Endothelial cell (in vitro differentiated cells): ENCODE data around the gene SRC. TPM values are rescaled to one million over a fixed set of nuclear protein-coding genes. Genes with fewer than 3 reads are reported as not detected.

Source experiments
- DNase-seq: peaks from one replicate; pipeline ENCODE4 v3.0.0; 2021; ENCODE audit warnings: low spot score
- H3K27ac Mint-ChIP-seq: one replicate; pipeline ENCODE4 v1.8.0; 2021; ENCODE audit warnings: mixed read lengths, inconsistent platforms; ENCODE audit not compliant: unreplicated experiment
- H3K27me3 Mint-ChIP-seq: one replicate; pipeline ENCODE4 v1.8.0; 2021; ENCODE audit warnings: mild to moderate bottlenecking, moderate library complexity, mixed read lengths, inconsistent platforms; ENCODE audit not compliant: unreplicated experiment
- H3K36me3 Mint-ChIP-seq: one replicate; pipeline ENCODE4 v1.8.0; 2021; ENCODE audit warnings: mild to moderate bottlenecking, low read depth, mixed read lengths, inconsistent platforms; ENCODE audit not compliant: unreplicated experiment
- H3K4me1 Mint-ChIP-seq: one replicate; pipeline ENCODE4 v1.8.0; 2021; ENCODE audit warnings: mild to moderate bottlenecking, mixed read lengths, inconsistent platforms; ENCODE audit not compliant: unreplicated experiment
- H3K4me3 Mint-ChIP-seq: one replicate; pipeline ENCODE4 v1.8.0; 2021; ENCODE audit warnings: mild to moderate bottlenecking, mixed read lengths, inconsistent platforms; ENCODE audit not compliant: unreplicated experiment
- H3K9me3 Mint-ChIP-seq: one replicate; pipeline ENCODE4 v1.8.0; 2021; ENCODE audit warnings: mixed read lengths, inconsistent platforms; ENCODE audit not compliant: unreplicated experiment
- total RNA-seq: library from RNA; stranded (reverse); fragmentation: NEBNext Ultra II Directional; extraction: Animal tissue kit (Norgen Biotek cat#: 25700); gene quantifications from one replicate; pipeline ENCODE4 v1.2.1, GENCODE V29; 2021; ENCODE audit not compliant: unreplicated experiment
- TF ChIP-seq, protein P1 (sequence below): fragments of 200-600 bp; sonication (generic); IDR thresholded peaks from one replicate; pipeline ENCODE4 v1.5.0; 2021; ENCODE audit warnings: antibody characterized with exemption; ENCODE audit not compliant: unreplicated experiment

SRC gene
- total RNA-seq, 1 donor from 2014 or later, result 60.8 TPM

DNA sequence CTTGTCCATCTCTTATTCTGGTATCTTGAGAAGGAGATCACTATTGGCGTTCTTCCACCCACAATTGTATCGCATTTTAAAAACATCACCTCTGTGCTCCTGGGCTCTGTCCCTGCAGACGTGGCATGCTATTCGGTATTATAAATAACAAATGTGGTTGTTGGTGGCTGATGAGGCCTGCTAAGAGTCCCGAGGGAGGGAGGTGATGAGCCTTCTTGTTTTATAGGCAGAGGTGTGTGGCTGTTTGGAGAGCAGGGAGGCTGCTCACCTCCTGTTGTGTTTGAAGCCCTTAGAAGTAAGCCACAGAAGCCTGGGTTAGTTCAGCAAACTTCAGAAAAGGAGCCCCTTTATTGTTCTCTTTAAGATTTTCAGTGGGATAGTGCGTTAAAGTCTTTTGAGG is 40.9 kb upstream of the SRC start:
- no peak overlapping the region for H3K4me3 Mint-ChIP-seq
- TF ChIP-seq, protein P1, sequence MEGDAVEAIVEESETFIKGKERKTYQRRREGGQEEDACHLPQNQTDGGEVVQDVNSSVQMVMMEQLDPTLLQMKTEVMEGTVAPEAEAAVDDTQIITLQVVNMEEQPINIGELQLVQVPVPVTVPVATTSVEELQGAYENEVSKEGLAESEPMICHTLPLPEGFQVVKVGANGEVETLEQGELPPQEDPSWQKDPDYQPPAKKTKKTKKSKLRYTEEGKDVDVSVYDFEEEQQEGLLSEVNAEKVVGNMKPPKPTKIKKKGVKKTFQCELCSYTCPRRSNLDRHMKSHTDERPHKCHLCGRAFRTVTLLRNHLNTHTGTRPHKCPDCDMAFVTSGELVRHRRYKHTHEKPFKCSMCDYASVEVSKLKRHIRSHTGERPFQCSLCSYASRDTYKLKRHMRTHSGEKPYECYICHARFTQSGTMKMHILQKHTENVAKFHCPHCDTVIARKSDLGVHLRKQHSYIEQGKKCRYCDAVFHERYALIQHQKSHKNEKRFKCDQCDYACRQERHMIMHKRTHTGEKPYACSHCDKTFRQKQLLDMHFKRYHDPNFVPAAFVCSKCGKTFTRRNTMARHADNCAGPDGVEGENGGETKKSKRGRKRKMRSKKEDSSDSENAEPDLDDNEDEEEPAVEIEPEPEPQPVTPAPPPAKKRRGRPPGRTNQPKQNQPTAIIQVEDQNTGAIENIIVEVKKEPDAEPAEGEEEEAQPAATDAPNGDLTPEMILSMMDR, result no peak
- DNase-seq, result no peak
- H3K9me3 Mint-ChIP-seq, result no peaks in the 10 kb centered on the region
- H3K27ac Mint-ChIP-seq, result no peak overlapping the region
- peaks cover 51% of the 10 kb centered on the region for H3K36me3 Mint-ChIP-seq
- no peaks in the 10 kb centered on the region for H3K27me3 Mint-ChIP-seq
- H3K4me1 Mint-ChIP-seq, result peaks cover 3% of the 10 kb centered on the region

DNA sequence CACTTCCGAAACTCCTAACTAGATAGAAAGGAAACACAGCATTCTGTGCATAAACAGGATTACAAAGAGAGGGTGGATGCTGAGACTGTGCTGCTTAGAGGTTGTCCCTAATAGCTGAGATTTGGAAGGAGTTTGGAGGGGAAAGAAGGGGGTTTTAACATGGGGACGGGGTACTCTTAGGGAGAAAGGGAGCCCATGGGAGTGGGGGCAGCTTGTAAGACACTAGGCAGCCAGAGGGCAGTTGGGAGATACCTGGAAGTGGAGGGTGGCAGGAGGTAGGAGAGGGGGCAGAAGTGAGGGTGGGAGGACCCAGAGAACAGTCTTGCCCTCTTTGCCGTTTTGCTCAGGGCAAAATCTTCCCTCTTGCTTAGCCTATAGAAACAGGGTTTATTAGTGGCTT is 40.1 kb upstream of the SRC start:
- H3K9me3 Mint-ChIP-seq, result no peaks in the 10 kb centered on the region
- TF ChIP-seq, protein P1, result no peak
- no peak for DNase-seq
- H3K4me1 Mint-ChIP-seq, result peaks cover 9% of the 10 kb centered on the region
- H3K27ac Mint-ChIP-seq, result no peak overlapping the region
- H3K36me3 Mint-ChIP-seq, result peaks cover 49% of the 10 kb centered on the region
- no peaks in the 10 kb centered on the region for H3K27me3 Mint-ChIP-seq
- no peak overlapping the region for H3K4me3 Mint-ChIP-seq

GRCh38 chr20:37308086-37309050 is 37.6 kb upstream of the SRC start:
- no peak overlapping the region for H3K4me3 Mint-ChIP-seq
- no peak overlapping the region for H3K27ac Mint-ChIP-seq
- TF ChIP-seq, protein P1, result no peak
- DNase-seq, result no peak
- no peaks in the 10 kb centered on the region for H3K9me3 Mint-ChIP-seq
- no peaks in the 10 kb centered on the region for H3K27me3 Mint-ChIP-seq
- peaks cover 42% of the 10 kb centered on the region for H3K36me3 Mint-ChIP-seq
- peaks cover 16% of the 10 kb centered on the region for H3K4me1 Mint-ChIP-seq

- H3K27me3 Mint-ChIP-seq, result peaks cover 3% of the 10 kb centered on the region
- peaks cover 48% of the 10 kb centered on the region for H3K36me3 Mint-ChIP-seq
- DNase-seq, result no peak
- H3K9me3 Mint-ChIP-seq, result no peaks in the 10 kb centered on the region
- no peak overlapping the region for H3K4me3 Mint-ChIP-seq
- peaks cover 19% of the 10 kb centered on the region for H3K4me1 Mint-ChIP-seq
- no peak overlapping the region for H3K27ac Mint-ChIP-seq
- TF ChIP-seq, protein P1, result no peak
Observed at GRCh38 chr20:37309290-37309689, 36.6 kb upstream of the SRC start.
